Hypothalamus (tissue), 51 donors: ENCODE data around the gene NKIRAS2.
"Not testable (repeated sequence)": the region's sequence is repeated elsewhere in the genome, so short reads cannot be mapped to it uniquely, and the experiment has no call there.

Experiments used
- DNase-seq, 51 donors: peaks; one replicate each; lab custom pipeline; 2025; lab: John Stamatoyannopoulos, UW

Gene NKIRAS2

GRCh38 chr17:41996855-41997164 is 23.1 kb upstream of the NKIRAS2 start:
- DNase-seq = no peak

DNA sequence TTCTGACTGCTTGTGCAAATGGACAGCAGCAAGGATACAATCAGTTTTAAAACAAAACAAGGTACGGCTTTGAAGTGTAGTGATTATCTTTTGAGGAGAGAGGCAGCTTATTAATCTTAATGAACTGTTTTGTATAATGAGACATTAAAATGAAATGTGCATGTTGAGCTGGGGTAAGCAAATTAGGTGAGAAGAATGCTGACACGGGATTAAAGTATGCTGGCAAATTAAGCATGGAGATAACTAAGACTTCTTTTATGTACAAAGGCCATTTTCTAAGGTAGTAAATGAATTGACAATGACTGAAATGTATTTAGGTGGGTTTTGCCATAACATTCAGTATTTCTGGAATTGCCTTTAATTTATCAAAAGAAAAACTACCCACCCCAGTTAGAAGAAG is 21.4 kb upstream of the NKIRAS2 start:
- DNase-seq = no peak

GRCh38 chr17:42000413-42001133 is 19.3 kb upstream of the NKIRAS2 start:
- DNase-seq = no peak

DNA sequence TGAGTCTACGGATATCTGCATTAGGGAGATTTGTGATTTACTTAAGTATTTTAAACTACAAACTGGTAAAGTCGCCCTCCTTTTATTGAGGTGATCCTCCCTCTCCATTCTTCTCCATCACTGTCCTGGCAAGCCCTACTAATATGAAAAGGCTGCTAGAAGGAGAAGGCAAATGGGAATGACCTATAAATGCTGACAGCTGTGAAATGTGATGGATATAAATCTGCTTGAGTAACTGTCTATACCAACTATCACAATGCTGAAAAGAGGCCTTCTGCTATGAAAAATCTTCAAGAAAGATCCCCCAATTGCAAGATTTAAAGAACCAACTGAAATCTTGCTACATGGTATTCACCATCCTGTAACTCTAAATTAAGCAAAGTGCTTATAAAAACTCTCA is 18.2 kb upstream of the NKIRAS2 start:
- DNase-seq = no peak

GRCh38 chr17:42002175-42002791 is 17.6 kb upstream of the NKIRAS2 start:
- DNase-seq = no peak

- peak in 4 of 51 donors; percentile 7 to 53 (median 22) for DNase-seq
Measured at GRCh38 chr17:42002792-42003301, 17.0 kb upstream of the NKIRAS2 start.

- no peak for DNase-seq
Measured at GRCh38 chr17:42005166-42005565, 14.7 kb upstream of the NKIRAS2 start.

DNA sequence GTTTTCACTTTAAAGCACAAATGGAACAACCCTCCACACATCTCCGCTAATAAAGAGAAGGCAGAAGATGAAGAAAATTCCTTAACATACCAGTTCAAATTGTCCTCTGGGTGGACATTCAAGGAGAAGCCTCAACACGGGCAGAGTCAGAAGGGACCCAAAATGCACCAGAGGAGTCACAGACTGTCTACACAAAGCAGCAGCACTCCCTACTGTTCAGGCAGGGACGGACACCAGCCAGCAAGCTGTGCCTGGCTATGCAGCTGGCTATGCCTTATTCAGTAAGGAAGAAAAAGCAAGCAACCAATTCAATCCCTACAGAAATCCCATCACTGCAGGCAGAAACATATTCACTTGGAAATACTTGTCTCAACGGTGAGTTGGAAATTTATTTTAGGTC is 10.7 kb upstream of the NKIRAS2 start:
- DNase-seq = peak in 35 of 51 donors; percentile 9 to 82 (median 46)

- not testable (repeated sequence) for DNase-seq
Measured at GRCh38 chr17:42010266-42010680, 9.6 kb upstream of the NKIRAS2 start.

DNA sequence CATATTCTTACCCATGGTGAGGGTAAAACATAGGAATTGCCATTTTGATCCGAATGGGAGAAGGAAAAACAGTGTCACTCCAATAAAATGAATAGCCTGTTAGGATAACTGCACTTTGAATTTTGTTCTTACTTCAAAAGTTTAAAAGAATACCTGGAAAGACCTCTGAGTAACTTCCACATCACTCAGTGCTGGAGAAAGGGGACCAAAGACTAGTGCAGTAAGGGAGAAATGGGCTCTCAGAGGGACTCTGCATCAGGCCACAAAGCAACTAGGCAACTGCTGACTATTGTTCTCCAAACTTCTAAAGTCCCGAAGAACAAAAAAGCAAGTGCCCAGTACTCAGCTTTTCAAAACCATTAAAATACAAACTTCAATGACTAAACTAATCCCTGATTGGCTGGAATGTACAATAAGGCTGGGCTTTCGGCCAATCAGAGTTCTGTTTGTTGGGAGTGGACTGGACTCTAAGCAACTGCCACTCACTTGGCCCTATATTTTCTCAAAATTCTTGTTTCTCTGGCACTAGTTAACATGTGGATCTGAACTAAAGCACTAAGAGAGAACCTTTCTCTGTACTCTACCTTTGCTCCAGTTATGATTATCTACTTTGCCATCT is 8.9 kb upstream of the NKIRAS2 start:
- DNase-seq = peak in 3 of 51 donors; percentile 5 to 7 (median 6)

- DNase-seq = not testable (repeated sequence)
Measured at GRCh38 chr17:42012363-42012762, 7.5 kb upstream of the NKIRAS2 start.

DNA sequence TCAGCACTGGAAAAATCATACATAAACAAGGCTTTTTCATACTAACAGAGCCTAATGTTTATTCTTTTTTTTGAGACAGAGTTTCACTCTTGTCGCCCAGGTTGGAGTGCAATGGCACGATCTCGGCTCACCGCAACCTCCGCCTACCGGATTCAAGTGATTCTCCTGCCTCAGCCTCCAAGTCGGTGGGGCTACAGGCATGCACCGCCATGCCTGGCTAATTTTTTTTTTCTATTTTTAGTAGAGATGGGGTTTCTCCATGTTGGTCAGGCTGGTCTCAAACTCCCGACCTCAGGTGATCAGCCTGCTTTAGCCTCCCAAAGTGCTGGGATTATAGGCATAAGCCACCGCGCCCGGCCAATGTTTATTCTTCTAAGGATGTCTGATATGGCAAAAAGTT is 6.2 kb upstream of the NKIRAS2 start:
- not testable (repeated sequence) for DNase-seq

DNA sequence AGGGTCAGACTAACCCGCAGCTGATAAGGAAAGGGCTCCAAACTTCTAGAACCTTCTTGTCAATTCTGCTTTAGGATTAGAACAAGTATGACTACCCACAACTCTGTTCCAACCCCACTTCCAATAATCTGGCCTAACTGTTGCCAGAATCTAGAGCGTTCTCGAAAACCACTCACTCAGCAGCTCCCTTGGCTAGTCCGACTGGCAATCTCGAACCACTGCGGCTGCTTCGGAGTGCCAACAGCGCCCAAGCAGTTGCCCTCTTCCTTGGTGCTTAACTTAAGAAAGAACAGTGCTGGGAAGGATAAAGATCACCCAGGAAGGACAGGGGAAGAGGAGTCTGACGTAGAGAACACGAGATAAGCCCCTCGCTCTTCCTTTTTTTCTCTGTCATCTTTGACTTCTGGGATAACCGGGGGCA is 3.5 kb upstream of the NKIRAS2 start:
- peak in 10 of 51 donors; percentile 5 to 63 (median 24) for DNase-seq

- DNase-seq = peak; percentile 50 to 97 (median 86)
Measured at GRCh38 chr17:42016941-42017865, 2.7 kb upstream of the NKIRAS2 start, which contains the start of gene DNAJC7. Gene DNAJC7, minus strand, starts transcription at chr17:42017439. Its CDS starts 23 bp downstream, at chr17:42017416.

- DNase-seq = no peak
Measured at GRCh38 chr17:42017866-42018200, 2.1 kb upstream of the NKIRAS2 start.

DNA sequence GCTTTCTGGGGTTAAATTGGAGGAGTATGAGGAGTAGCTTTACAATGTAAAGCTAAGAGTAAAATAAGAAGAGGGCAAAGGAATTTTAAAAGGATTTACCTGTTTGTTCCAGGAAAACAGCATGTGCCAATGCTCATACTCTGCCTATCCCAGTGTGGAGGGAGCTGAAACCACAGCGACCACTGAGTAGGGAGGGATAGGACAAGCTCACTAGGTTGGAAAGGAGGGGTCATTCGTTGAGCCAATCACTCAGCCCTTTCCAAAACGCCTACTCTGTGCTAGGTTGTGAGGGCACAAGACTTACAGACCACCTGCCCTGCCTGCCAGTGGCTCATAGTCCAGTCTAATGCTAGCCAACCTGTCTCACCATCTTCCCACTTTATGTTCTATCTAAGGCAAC is 1.6 kb upstream of the NKIRAS2 start:
- DNase-seq = no peak

DNA sequence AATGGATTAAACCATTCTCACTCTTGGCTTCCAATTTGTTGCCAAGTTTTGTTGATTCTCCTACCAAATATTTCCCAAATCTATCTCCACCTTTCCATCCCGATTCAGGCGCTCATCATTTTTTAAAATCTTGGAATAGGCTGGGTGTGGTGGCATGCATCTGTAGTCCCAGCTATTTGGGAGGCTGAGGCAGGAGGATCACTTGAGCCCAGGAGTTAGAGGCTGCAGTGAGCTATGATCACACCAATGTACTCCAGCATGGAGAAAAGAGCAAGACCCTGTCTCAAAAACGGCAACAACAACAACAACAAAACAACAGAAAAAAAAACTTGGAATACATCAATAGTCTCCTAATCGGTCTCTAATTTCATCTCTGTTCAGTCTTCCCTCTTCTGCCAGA is 902 bp upstream of the NKIRAS2 start:
- no peak for DNase-seq

DNA sequence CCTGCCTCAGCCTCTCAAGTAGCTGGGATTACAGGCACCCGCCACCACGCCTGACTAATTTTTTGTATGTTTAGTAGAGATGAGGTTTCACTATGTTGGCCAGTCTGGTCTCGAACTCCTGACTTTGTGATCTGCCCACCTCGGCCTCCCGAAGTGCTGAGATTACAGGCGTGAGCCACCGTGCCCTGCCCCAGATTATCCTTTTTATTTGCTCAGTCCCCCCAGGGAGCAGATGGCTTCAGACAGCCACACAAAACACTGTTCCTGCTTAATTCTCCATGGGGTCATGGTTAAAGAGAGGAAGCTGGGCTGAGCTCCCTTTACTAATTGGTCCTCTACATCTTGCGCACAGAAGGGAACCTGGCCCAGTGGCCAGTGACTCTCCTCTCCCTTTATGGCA is 955 bp downstream of the NKIRAS2 start:
- not testable (repeated sequence) for DNase-seq

- peak in 9 of 51 donors; percentile 2 to 38 (median 15) for DNase-seq
Measured at GRCh38 chr17:42023524-42024349, 3.8 kb downstream of the NKIRAS2 start.

GRCh38 chr17:42025191-42025579 is 5.3 kb downstream of the NKIRAS2 start:
- no peak for DNase-seq
